Measurements from ENCODE around the gene NUDCD3. TPM values are rescaled to one million over a fixed set of nuclear protein-coding genes. Genes with fewer than 3 reads are reported as not detected.

NUDCD3 gene
- total RNA-seq, 4 donors from 2014 or later, result 53.3 to 87.9 (median 73.2) TPM

DNA sequence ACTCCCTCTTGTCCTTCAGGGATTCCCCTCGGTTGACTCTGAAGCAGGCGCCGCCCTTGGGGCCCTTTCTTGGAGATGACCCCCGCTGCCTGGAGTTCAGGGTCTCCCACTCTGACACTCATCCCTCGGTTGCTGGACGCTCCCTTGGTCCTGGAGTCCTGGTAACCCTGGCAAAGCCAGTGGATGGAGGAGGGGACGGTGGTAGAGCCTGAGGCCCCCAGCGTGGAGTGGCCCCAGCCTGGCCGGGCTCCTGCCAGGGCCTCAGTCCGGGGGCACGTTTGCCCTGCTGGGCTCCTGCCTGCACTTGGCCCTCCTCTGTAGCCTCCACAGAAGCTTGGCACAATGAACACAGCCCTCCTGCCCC lies 155.7 kb downstream of the NUDCD3 start:
- 88 to 92% methylated on average over 7 to 11 of the region's 11 CpGs for WGBS, 2 donors
- TF ChIP-seq, protein P1, sequence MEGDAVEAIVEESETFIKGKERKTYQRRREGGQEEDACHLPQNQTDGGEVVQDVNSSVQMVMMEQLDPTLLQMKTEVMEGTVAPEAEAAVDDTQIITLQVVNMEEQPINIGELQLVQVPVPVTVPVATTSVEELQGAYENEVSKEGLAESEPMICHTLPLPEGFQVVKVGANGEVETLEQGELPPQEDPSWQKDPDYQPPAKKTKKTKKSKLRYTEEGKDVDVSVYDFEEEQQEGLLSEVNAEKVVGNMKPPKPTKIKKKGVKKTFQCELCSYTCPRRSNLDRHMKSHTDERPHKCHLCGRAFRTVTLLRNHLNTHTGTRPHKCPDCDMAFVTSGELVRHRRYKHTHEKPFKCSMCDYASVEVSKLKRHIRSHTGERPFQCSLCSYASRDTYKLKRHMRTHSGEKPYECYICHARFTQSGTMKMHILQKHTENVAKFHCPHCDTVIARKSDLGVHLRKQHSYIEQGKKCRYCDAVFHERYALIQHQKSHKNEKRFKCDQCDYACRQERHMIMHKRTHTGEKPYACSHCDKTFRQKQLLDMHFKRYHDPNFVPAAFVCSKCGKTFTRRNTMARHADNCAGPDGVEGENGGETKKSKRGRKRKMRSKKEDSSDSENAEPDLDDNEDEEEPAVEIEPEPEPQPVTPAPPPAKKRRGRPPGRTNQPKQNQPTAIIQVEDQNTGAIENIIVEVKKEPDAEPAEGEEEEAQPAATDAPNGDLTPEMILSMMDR (IDR thresholded peaks at IDR 0.05), result no peak
- no peak for TF ChIP-seq POLR2A (IDR thresholded peaks at IDR 0.05)
- DNase-seq (ENCODE audit: low spot score in 2 of 2), result no peak
- no peak overlapping the region for H3K4me3 ChIP-seq (ENCODE audit: low read depth, poor library complexity, severe bottlenecking)
- intact Hi-C loops (cut with DNase I; ENCODE audit: low total_unique reads), result no loop called here

DNA sequence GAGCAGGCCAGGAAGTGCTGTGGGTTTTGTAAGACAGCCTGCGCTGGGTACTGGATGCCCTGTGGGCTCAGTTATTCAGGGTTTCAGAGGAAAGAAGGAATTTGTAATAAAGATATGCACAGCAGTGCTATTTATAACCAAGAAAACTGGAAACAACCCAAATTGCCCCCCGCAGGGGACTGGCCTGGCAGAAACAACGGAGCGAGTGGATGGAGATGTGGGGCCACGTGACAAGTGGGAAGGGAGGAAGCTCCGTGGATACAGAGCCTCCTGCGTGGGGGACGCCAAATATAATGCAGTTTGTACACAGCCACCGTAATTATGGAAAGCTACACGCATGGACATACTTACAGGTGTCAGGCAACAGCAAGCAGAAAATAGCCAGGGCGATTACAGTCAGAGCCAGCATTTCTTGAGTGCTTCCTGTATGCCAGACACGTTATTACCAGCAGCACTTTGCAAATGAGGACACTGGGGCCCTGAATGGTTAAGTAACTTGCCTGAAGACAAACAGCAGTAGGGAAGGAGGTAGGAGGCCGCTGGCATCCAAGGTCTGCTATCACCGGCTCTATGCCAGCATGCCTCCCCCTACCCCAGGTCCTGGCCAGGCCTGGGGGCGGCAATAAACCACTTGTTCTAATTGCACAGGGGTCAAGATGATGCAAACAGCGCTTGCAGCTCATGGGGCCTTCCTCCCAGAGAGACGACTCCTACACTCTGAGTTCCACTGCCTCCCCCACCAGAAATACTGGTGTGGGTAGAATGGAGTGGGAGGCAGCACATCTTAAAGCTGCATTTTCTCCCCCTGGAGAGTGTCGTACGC lies 156.3 kb downstream of the NUDCD3 start:
- intact Hi-C loops (cut with DNase I; ENCODE audit: low total_unique reads), result no loop called here
- TF ChIP-seq, protein P1 (IDR thresholded peaks at IDR 0.05), result no peak
- no peak for TF ChIP-seq POLR2A (IDR thresholded peaks at IDR 0.05)
- 62 to 70% methylated on average over 19 of the region's 19 CpGs for WGBS, 2 donors
- H3K4me3 ChIP-seq (ENCODE audit: low read depth, poor library complexity, severe bottlenecking), result no peak overlapping the region
- no peak for DNase-seq (ENCODE audit: low spot score in 2 of 2)

DNA sequence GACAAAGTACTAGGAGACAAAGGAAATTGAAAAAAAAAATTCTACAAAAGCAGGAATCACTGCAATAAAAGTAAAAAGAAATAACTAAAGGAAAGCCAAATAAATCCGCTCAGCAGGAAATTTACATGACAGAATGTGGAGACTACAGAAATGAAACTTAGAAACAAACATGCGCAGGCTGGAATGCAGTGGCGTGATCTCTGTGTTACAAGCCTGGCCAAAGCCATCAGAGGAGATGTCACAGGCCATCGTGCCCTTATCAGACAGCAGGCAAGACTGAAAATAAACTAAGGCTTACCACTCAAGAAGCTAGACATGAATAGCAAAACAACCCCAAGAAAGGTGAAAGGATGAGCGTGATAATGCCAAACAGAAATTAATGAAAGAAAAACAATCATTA lies 158.8 kb downstream of the NUDCD3 start:
- DNase-seq (ENCODE audit: low spot score in 2 of 2), result no peak
- 77 to 84% methylated on average over 5 of the region's 5 CpGs for WGBS, 2 donors
- no peak overlapping the region for H3K4me3 ChIP-seq (ENCODE audit: low read depth, poor library complexity, severe bottlenecking)
- intact Hi-C loops (cut with DNase I; ENCODE audit: low total_unique reads), result no loop called here
- no peak for TF ChIP-seq POLR2A (IDR thresholded peaks at IDR 0.05)
- TF ChIP-seq, protein P1 (IDR thresholded peaks at IDR 0.05), result no peak

DNA sequence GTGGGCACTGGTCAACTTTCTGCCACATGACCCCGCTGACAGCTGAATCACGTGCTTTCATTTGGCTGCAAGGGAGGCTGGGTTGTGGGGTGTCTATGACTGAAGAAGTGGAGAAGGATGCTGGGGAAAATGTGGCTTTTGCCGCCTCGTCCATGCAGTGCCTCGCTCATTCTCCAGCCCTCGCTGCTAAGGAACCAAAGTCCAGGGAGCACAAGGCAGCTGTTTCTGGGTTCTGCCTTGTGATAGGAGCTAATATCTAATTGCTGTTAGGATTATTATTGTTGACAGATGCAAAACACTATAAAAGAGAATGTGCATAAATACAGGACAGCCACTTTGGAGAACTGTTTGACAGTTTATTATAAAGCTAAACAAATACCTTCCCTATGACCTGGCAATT lies 160.1 kb downstream of the NUDCD3 start:
- no peak for DNase-seq (ENCODE audit: low spot score in 2 of 2)
- TF ChIP-seq POLR2A (IDR thresholded peaks at IDR 0.05), result no peak
- TF ChIP-seq, protein P1 (IDR thresholded peaks at IDR 0.05), result no peak
- WGBS, 2 donors, result 81 to 86% methylated on average over 6 of the region's 6 CpGs
- H3K4me3 ChIP-seq (ENCODE audit: low read depth, poor library complexity, severe bottlenecking), result no peak overlapping the region
- intact Hi-C loops (cut with DNase I; ENCODE audit: low total_unique reads), result no loop called here

DNA sequence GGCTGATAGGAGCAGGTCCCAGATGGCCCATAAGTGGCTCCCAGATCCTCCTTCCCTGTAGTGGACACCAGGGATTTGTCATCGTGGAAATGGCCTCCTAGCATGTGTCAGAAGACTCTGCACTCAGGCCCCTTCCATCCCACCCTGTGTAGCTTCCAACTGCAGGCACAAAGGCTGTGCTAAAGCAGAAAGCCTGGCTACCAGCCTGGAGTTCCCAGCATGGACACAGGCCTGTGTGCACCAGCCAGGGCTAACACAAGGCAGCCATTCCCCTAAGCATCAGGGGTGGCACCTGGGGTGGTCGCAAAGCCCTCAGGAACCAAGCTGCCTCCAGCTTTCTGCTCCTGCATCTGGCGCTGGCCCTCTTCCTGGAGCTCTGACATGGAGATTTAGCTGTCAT lies 160.6 kb downstream of the NUDCD3 start:
- WGBS, 2 donors, result 90 to 94% methylated on average over 3 of the region's 3 CpGs
- DNase-seq (ENCODE audit: low spot score in 2 of 2), result no peak
- TF ChIP-seq, protein P1 (IDR thresholded peaks at IDR 0.05), result no peak
- TF ChIP-seq POLR2A (IDR thresholded peaks at IDR 0.05), result no peak
- H3K4me3 ChIP-seq (ENCODE audit: low read depth, poor library complexity, severe bottlenecking), result no peak overlapping the region
- intact Hi-C loops (cut with DNase I; ENCODE audit: low total_unique reads), result no loop called here

Other genes with a start within 250 kb of the NUDCD3 start
- gene CAMK2B, start 165.1 kb downstream of the NUDCD3 start, total RNA-seq, result 1 to 10 TPM in 2 of 4 donors, under 1 TPM in 2; 0.04 to 2.6 (median 1.1) TPM
- under 1 TPM in 3 of 4 donors, not detected in 1; 0.08 to 0.13 (median 0.10) TPM for gene NPC1L1, start 50.7 kb upstream of the NUDCD3 start, total RNA-seq
- 10 to 100 TPM; 58.9 to 71.7 (median 68.3) TPM for gene DDX56, start 83.2 kb upstream of the NUDCD3 start, total RNA-seq
- 100 to 1,000 TPM; 133 to 166 (median 153) TPM for gene TMED4, start 91.6 kb upstream of the NUDCD3 start, total RNA-seq
- 100 to 1,000 TPM; 106 to 152 (median 126) TPM for gene OGDH, start 116.0 kb upstream of the NUDCD3 start, total RNA-seq